ENCODE results near the gene HIVEP1. TPM values are rescaled to one million over a fixed set of nuclear protein-coding genes. Genes with fewer than 3 reads are reported as not detected.

HIVEP1 gene
- polyA plus RNA-seq, 1 of the 3 experiments (the other 2 are of a cell fraction): 7.7 TPM

GRCh38 chr6:12037798-12038197 is 25.7 kb downstream of the HIVEP1 start:
- CTCF ChIA-PET: interaction anchor here (0.6 to 1.0 kb wide), 2 partner anchors 24 to 382 kb away, joined by 3 read pairs; no protein-coding TSS in a partner anchor
- Histone ChIP-seq H4K20me1 (ENCODE audit: insufficient read depth) (no peaks in the 10 kb centered on the region), H3K79me2 (ENCODE audit: insufficient read depth) (peaks cover 72% of the 10 kb centered on the region), H3F3A (replicated peaks; ENCODE audit: insufficient read depth) (no peaks in the 10 kb centered on the region), H3K27me3 (ENCODE audit: insufficient read depth) (no peaks in the 10 kb centered on the region), H3K36me3 (replicated peaks in 1 of 2; ENCODE audit: control insufficient read depth in 1 of 2, insufficient read depth in 2 of 2, low read length in 1 of 2) (peaks cover 0 to 12% of the 10 kb centered on the region in 2 experiments), H3K4me2 (no peak overlapping the region), H2AFZ (ENCODE audit: low read depth) (no peak overlapping the region), H3K4me3 (ENCODE audit: low read depth in 2 of 2, low read length in 1 of 2) (no peak overlapping the region), H3K4me1 (ENCODE audit: control insufficient read depth in 1 of 2, insufficient read depth in 2 of 2, low read depth in 1 of 2, low read length in 1 of 2) (peaks cover 4 to 5% of the 10 kb centered on the region in 2 experiments; a peak in 3 of 4 replicates), H3K27ac (ENCODE audit: low read depth in 2 of 2, low read length in 1 of 2) (no peak overlapping the region), H3K9ac (no peak overlapping the region), H3K9me3 (no peaks in the 10 kb centered on the region), H3K9me2 (no peaks in the 10 kb centered on the region)
- POLR2A ChIA-PET: no interaction called here
- TF ChIP-seq FOXJ3 (CRISPR knock-in tag; IDR thresholded peaks at IDR 0.05): no peak
- TF ChIP-seq MEF2A (IDR thresholded peaks at IDR 0.05; ENCODE audit: borderline replicate concordance, low read depth): no peak
- TF ChIP-seq GATA2 (CRISPR knock-in tag; IDR thresholded peaks at IDR 0.05): no peak
- no peak for TF ChIP-seq MXI1 (IDR thresholded peaks at IDR 0.05; ENCODE audit: low read depth, low read length)
- TF ChIP-seq RFX5 (IDR thresholded peaks at IDR 0.05; ENCODE audit: low read length): no peak
- TF ChIP-seq ZBTB33 (IDR thresholded peaks at IDR 0.05; ENCODE audit: borderline replicate concordance, low read depth): no peak
- no peak for TF ChIP-seq TCF12 (IDR thresholded peaks at IDR 0.05)
- TF ChIP-seq SMC3 (IDR thresholded peaks at IDR 0.05; ENCODE audit: low read depth, low read length): no peak
- TF ChIP-seq PBX3 (IDR thresholded peaks at IDR 0.05): no peak
- TF ChIP-seq CTCF (IDR thresholded peaks at IDR 0.05): no peak
- TF ChIP-seq ELF1 (IDR thresholded peaks at IDR 0.05): no peak
- TF ChIP-seq NFIC (IDR thresholded peaks at IDR 0.05; ENCODE audit: borderline replicate concordance): no peak
- no peak for TF ChIP-seq USF2 (IDR thresholded peaks at IDR 0.05; ENCODE audit: borderline replicate concordance, low read depth, low read length)
- no peak for TF ChIP-seq JUND (IDR thresholded peaks at IDR 0.05)
- WGBS (ENCODE audit: low lambda C conversion rate): 91% methylated on average over 6 of the region's 6 CpGs
- DNase-seq: no peak

All from SK-N-SH (cell line).